Measurements from ENCODE around the gene EML3.

DNA sequence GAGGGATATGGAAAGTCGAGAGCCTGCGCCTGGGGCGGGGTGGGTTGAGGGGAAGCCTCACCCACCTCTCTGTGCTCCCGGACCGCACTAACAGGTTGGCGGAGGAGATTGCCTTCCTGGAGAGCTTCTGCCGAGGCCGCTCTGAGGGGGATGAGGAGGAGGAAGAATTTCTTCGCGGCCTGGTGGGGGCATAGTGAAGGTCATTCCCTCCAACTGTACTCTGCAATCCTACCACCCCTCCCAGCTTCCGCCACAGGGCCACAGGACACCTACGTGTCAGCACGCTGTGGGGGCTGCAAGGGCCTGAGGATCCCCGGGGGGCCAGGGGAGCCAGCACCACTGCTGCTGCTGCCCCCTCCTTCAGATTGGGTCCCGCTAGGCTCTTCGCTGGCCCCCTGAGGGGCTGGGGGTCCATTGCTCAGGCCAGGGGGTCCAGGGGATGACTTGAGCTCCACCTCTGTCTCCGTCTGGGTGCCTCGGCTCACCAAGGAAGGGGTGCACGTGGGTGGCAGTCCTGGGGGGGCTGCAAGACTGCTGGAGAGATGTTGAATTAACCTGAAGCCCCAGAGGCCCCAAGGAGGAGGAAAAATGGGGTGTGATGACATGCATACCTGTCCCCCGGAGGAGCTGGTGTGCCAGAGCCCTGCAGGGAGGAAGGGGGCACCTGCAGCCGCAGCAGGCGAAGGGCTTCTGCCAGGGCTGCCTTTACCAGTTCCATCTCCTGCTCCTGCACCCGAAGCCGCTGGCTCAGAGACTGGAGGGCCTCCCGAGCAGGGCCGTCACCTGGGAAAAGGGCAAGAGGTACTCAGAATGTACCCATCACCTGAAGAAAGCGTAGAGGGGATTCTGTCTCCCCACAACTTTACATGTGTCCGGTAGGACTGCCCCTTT lies 1.5 kb downstream of the EML3 start:
- no peak for TF ChIP-seq POLR2A (IDR thresholded peaks at IDR 0.05; ENCODE audit: low read length)
- no peak for TF ChIP-seq GATA1 (IDR thresholded peaks at IDR 0.05; ENCODE audit: low read depth, low read length)
